OCI-LY3 (cell line): ENCODE results near the gene SMIM3.

Experiments
- EZH2phosphoT487 ChIP-seq: fragments of 200-600 bp; shearing (Covaris generic); IDR thresholded peaks from 2 replicates; pipeline ENCODE4 v1.6.1; 2018; ENCODE audit warnings: antibody characterized with exemption, mixed run types, low read depth
- TF ChIP-seq, protein P1 (sequence below): fragments of 200-600, 300-600 bp; sonication (generic); IDR thresholded peaks from 2 replicates; pipeline ENCODE4 v1.5.1; 2014; ENCODE audit warnings: antibody characterized with exemption, low read length, low read depth

DNA sequence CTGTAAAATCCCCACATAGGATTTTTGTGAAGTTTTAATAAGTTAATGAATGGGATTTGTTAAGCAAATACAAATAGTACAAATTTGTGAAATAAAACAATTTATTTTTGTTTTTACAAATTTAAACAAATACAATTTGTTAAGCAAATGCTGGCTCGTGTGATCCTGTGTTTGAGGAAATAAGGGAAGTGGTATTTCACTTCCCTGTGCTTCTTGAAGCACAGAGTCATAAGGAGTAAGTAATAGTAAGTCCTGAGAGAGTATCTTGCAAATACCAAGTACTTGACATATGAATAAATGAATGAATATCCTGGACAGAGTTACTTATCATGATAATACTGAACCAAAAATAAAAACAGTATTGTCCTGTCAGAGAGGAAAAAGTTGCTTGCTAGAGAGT is 9.1 kb downstream of the SMIM3 start:
- TF ChIP-seq, protein P1, sequence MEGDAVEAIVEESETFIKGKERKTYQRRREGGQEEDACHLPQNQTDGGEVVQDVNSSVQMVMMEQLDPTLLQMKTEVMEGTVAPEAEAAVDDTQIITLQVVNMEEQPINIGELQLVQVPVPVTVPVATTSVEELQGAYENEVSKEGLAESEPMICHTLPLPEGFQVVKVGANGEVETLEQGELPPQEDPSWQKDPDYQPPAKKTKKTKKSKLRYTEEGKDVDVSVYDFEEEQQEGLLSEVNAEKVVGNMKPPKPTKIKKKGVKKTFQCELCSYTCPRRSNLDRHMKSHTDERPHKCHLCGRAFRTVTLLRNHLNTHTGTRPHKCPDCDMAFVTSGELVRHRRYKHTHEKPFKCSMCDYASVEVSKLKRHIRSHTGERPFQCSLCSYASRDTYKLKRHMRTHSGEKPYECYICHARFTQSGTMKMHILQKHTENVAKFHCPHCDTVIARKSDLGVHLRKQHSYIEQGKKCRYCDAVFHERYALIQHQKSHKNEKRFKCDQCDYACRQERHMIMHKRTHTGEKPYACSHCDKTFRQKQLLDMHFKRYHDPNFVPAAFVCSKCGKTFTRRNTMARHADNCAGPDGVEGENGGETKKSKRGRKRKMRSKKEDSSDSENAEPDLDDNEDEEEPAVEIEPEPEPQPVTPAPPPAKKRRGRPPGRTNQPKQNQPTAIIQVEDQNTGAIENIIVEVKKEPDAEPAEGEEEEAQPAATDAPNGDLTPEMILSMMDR: no peak
- no peak for TF ChIP-seq EZH2phosphoT487
